Activated CD4-positive, alpha-beta T cell treated with anti-CD3 and anti-CD28 coated beads, Interleukin-2, amount 50 U/mL, for 4 hours (primary cell): ENCODE measurements around the gene FARP2.
"Not testable (repeated sequence)": the region's sequence is repeated elsewhere in the genome, so short reads cannot be mapped to it uniquely, and the experiment has no call there.

Source experiments
- DNase-seq, 2 experiments: peaks; one replicate each; pipeline ENCODE4 v3.0.0-alpha.2; 2020

The FARP2 gene

GRCh38 chr2:241506793-241507429 is 150.8 kb downstream of the FARP2 start:
- no peak for DNase-seq

- peak; percentile 16 to 26 for DNase-seq
Measured at GRCh38 chr2:241507430-241508239, 151.6 kb downstream of the FARP2 start.

DNA sequence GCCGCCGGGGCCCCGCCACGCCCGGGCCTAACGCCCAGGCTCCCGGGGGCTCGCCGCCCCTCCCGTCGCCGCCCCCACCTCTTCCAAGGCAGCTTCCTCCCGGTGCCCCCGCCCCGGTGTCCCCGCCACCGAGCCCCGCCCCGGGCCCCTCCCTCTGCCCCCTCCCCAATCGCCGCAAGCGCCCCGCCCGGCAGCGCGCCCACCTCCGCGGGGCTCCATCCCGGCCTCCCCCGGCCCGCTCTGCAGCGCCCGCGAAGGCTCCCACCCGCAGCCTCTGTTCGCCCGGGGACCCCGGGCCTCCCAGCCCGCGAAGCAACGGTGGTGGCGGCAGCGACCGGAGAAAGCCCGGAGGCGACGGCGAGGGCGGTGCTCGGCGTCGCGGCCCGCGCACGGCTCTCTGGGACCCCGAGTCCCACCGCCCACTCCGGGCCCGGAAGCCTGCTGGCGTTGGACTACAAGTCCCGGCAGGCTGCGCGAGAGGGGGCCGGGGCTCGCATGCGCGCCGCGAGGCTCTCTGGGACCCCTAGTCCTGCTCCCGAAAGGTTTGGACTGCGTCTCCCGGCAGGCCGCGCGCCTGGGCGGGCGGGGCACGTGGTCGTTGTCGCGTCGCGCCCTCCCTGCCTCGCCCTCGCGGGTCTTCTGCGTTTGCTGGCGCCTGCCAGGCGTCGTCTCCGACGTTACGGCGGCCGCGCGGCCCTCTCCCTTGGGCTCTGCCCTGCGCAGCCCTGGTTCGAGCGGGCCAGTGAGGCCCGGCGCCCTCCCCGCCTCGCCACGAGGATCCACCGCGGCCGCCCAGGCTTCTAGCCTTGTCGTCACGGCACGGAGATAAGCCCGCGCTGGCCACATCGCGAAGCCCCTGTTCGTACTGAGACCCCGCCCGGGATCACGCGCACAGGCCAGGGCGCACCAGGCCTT is 152.4 kb downstream of the FARP2 start, which contains the start of gene STK25:
STK25 (minus strand) TSS at position 345 of the 915 bp plus-strand sequence. CDS start 549 bp downstream, outside the sequence.
- DNase-seq: peak; percentile 96

GRCh38 chr2:241509155-241509784 is 153.2 kb downstream of the FARP2 start:
- DNase-seq: no peak

DNA sequence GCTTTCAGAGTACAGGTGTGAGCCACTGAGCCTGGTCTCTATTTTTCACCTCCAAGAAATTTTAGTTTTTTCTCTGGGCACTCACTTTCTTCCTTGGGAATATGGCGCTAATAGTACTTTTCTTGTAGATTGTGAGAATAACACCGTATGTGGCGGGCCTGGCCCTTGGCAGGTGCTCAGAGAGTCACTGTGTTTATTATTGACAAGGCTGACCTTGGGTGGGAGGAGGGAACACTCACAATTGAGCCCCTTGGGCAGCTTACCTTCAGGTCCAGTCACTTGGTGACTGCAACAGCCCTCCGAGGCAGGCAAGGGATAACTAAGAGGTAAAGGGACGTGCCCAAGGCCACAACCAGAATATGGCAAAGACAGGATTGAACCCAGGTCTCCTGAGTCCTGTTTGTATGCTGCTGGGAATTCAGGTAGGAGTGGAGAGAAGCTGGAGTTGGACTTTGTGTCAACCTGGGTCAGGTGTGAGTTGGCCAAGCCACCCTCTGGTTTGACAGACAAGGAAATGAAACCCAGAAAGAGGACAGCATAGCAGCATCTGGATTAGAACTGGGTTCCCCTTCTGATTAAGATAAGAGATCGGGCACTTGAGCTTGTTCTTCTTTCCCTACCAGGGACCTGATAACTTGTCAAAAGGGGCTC is 155.1 kb downstream of the FARP2 start:
- DNase-seq: no peak

DNA sequence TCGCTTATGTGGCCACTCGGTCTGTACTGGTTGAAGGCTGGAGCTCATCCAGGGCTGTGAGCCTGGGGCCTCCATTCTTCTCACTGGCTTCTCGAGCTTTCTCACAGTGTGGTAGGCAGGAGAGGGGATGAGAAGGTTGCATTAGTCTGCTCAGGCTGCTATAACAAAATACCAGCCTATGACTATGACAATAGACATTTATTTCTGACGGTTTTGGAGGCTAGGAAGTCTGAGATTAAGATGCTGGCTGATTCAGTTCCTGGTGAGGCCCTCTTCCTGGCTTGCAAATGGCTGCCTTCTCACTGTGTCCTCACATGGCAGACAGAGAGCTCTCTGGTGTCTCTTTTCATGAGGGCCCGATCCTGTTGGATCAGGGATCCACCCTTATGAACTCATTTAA is 158.5 kb downstream of the FARP2 start:
- no peak for DNase-seq

- DNase-seq: no peak
Measured at GRCh38 chr2:241514986-241515737, 159.1 kb downstream of the FARP2 start.

DNA sequence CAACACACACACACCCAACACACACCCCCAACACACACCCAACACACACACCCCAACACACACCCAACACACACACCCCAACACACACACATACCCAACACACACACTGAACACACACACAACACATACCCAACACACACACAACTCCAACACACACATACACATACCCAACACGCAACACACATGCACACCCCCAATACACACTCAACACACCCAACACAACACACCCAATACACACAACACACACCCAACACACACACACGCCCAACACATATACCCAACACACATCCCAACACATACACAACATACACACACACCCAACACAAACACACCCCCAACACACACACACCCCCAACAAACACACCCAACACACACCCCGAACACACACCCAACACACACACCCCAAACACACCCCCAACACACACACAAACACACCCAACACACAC is 160.5 kb downstream of the FARP2 start:
- DNase-seq: no peak

DNA sequence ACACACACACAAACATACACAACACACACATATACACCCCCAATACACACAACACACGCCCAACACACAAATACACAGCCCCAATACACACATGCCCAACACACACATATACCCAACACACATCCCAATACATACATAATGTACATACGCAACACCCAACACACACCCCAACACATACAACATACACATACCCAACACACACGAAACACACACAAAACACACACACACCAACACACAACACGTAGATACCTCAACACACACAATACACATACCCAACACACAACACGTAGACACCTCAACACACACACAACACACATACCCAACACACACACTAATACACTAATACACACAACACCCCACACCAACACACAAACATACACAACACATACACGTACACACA is 161.2 kb downstream of the FARP2 start:
- DNase-seq: no peak

GRCh38 chr2:241519669-241520068 is 163.6 kb downstream of the FARP2 start:
- DNase-seq: no peak

DNA sequence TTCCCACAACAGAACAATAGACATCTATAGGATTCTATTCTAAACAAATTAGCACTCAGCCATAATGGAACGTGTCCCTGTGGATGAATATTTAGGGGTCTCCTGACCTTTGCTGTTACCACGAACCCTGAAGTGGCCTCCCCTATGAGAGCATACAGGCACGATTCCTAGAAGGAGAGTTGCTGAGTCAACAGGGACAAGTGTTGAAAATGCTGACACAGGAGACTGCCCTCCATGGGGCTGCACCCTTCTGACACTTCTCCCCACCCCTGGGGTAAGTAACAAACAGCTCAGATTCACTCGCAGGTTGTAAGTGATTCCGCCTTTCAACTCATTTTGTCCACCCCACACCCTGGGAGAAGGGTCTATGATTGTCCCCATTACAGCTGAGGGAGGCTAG is 166.4 kb downstream of the FARP2 start:
- DNase-seq: no peak

- not testable (repeated sequence) for DNase-seq
Measured at GRCh38 chr2:241525818-241526780, 170.0 kb downstream of the FARP2 start.

- DNase-seq: no peak
Measured at GRCh38 chr2:241530571-241530970, 174.5 kb downstream of the FARP2 start.

GRCh38 chr2:241531161-241531722 is 175.2 kb downstream of the FARP2 start:
- no peak for DNase-seq

DNA sequence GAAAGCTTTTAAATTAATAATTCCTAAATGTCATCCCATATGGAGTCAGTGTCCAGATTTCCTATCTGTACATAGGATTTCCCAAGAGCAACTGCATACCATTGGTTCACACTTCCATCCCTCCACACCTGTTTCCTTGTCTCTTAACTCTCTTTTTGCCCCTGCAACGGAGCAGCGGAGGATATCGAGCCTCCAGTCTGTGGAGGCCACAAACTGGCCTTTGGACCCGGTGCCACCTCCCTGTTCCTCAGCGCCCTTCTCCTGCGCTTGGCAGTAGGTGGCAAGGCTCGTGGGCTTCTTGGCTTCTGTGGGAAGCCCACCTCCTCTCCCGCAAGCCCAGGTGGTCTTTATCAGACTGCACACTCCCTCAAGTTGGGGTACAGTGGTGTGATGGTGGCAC is 176.1 kb downstream of the FARP2 start:
- DNase-seq: no peak

- DNase-seq: no peak
Measured at GRCh38 chr2:241532733-241533601, 176.9 kb downstream of the FARP2 start.

DNA sequence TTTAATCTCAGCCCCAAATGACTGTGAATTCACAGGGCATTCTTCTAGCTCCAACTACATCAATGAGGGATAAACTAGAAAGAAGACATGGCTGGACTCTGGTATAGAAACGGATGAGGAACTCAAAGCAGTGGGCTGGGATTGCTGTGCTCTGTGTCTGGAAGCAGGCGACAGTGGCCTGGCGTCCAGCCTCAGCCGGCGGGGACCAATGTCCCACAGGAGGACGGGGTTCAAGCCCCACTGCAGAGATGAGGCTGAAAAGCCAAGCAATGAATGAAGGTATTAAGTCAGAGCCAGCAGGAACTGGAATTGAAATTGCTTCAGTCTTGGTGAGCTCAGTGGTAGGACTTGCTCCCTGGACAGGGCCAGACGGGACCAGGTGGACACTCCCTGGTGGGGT is 178.2 kb downstream of the FARP2 start:
- no peak for DNase-seq

- DNase-seq: no peak
Measured at GRCh38 chr2:241534701-241535375, 178.8 kb downstream of the FARP2 start.
